Measurements from ENCODE around the gene SERF1B. TPM values are rescaled to one million over a fixed set of nuclear protein-coding genes. Genes with fewer than 3 reads are reported as not detected.
"Not testable (repeated sequence)": the region's sequence is repeated elsewhere in the genome, so short reads cannot be mapped to it uniquely, and the experiment has no call there.

Gene SERF1B
- polyA plus RNA-seq, 3 donors, result 2.5 to 5.2 (median 2.8) TPM

- H3K27ac ChIP-seq (ENCODE audit: low read depth in 1 of 2, low read length in 2 of 2); H3K4me1 Mint-ChIP-seq; H3K9me3 Mint-ChIP-seq; H3K79me2 ChIP-seq (ENCODE audit: insufficient read depth, low read length); H4K20me1 ChIP-seq (ENCODE audit: insufficient read depth, low read length); H3K4me3 Mint-ChIP-seq; H3K4me3 ChIP-seq (replicated peaks in 1 of 3; ENCODE audit: low read depth in 2 of 3, low read length in 3 of 3); DNase-seq; H3K27me3 ChIP-seq (ENCODE audit: control insufficient read depth in 2 of 2, insufficient read depth in 2 of 2, low read length in 2 of 2); H3K27me3 Mint-ChIP-seq (ENCODE audit: low read depth in 3 of 3); H3K36me3 Mint-ChIP-seq; H3K9ac ChIP-seq (ENCODE audit: insufficient read depth, low read length, poor library complexity, severe bottlenecking); H3K4me1 ChIP-seq (ENCODE audit: control insufficient read depth in 1 of 2, insufficient read depth in 2 of 2, low read length in 2 of 2); H3K36me3 ChIP-seq (replicated peaks in 1 of 2; ENCODE audit: control insufficient read depth in 1 of 2, insufficient read depth in 2 of 2, low read length in 2 of 2); H3K9me3 ChIP-seq (replicated peaks in 1 of 2; ENCODE audit: control insufficient read depth in 1 of 2, insufficient read depth in 1 of 2, low read length in 2 of 2); intact Hi-C loops (cut with micrococcal nuclease); H2AFZ ChIP-seq (ENCODE audit: insufficient read depth, low read depth, low read length, poor library complexity, severe bottlenecking); H3K4me2 ChIP-seq (replicated peaks; ENCODE audit: extremely low read depth, low read length, poor library complexity, severe bottlenecking); H3K27ac Mint-ChIP-seq: not testable (repeated sequence)
- WGBS (ENCODE audit: insufficient coverage), result no CpG with 5 or more reads among the region's 4 CpGs
Measured at GRCh38 chr5:70025845-70026145, 744 bp downstream of the SERF1B start.

DNA sequence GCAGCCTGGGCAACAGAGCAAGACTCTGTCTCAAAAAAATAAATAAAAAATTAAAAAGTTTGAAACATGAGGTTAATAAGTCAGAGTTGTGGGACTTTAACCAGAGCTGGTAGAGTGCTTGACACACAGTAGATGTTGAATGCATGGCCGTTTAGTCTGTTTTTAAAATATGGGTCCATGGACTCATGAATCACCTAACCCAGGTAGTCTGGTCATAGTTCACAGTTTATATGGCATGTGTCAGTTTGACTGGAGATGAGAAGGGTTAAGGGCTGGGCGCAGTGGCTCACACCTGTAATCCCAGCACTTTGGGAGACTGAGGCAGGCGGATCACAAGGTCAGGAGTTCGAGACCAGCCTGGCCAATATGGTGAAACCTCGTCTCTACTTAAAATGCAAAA lies 6.2 kb downstream of the SERF1B start:
- H3K4me1 ChIP-seq (ENCODE audit: control insufficient read depth in 1 of 2, insufficient read depth in 2 of 2, low read length in 2 of 2); H3K27ac Mint-ChIP-seq; H3K9me3 ChIP-seq (replicated peaks in 1 of 2; ENCODE audit: control insufficient read depth in 1 of 2, insufficient read depth in 1 of 2, low read length in 2 of 2); H3K27me3 Mint-ChIP-seq (ENCODE audit: low read depth in 3 of 3); H2AFZ ChIP-seq (ENCODE audit: insufficient read depth, low read depth, low read length, poor library complexity, severe bottlenecking); H3K4me1 Mint-ChIP-seq; H3K36me3 ChIP-seq (replicated peaks in 1 of 2; ENCODE audit: control insufficient read depth in 1 of 2, insufficient read depth in 2 of 2, low read length in 2 of 2); H3K4me2 ChIP-seq (replicated peaks; ENCODE audit: extremely low read depth, low read length, poor library complexity, severe bottlenecking); H3K36me3 Mint-ChIP-seq; H3K79me2 ChIP-seq (ENCODE audit: insufficient read depth, low read length); H3K4me3 ChIP-seq (replicated peaks in 1 of 3; ENCODE audit: low read depth in 2 of 3, low read length in 3 of 3); H3K9ac ChIP-seq (ENCODE audit: insufficient read depth, low read length, poor library complexity, severe bottlenecking); intact Hi-C loops (cut with micrococcal nuclease); H4K20me1 ChIP-seq (ENCODE audit: insufficient read depth, low read length); H3K27ac ChIP-seq (ENCODE audit: low read depth in 1 of 2, low read length in 2 of 2); DNase-seq; H3K9me3 Mint-ChIP-seq; H3K27me3 ChIP-seq (ENCODE audit: control insufficient read depth in 2 of 2, insufficient read depth in 2 of 2, low read length in 2 of 2); H3K4me3 Mint-ChIP-seq: not testable (repeated sequence)
- WGBS (ENCODE audit: insufficient coverage), result no CpG with 5 or more reads among the region's 5 CpGs

DNA sequence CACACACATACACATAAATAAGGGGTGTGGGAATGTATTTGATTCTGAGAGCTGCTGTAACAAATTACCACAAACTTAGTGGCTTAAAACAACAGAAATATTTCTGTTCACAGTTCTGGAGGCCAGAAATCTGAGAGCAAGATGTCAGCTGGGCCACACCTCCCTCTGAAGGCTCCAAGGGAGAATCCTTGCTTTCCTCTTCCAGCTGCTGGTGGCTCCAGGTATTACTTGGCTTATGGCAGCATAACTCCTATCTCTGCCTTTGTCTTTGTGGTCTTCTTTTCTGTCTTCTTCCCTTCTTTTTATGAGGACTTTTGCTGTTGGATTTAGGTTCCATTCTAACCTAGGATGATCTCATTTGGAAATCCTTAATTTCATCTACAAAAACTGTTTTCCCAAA lies 16.4 kb downstream of the SERF1B start:
- H3K4me1 Mint-ChIP-seq; DNase-seq; H3K36me3 Mint-ChIP-seq; H3K27ac ChIP-seq (ENCODE audit: low read depth in 1 of 2, low read length in 2 of 2); H3K27me3 ChIP-seq (ENCODE audit: control insufficient read depth in 2 of 2, insufficient read depth in 2 of 2, low read length in 2 of 2); H3K4me3 Mint-ChIP-seq; H3K36me3 ChIP-seq (replicated peaks in 1 of 2; ENCODE audit: control insufficient read depth in 1 of 2, insufficient read depth in 2 of 2, low read length in 2 of 2); H3K4me1 ChIP-seq (ENCODE audit: control insufficient read depth in 1 of 2, insufficient read depth in 2 of 2, low read length in 2 of 2); H3K27ac Mint-ChIP-seq; H3K9ac ChIP-seq (ENCODE audit: insufficient read depth, low read length, poor library complexity, severe bottlenecking); H3K4me3 ChIP-seq (replicated peaks in 1 of 3; ENCODE audit: low read depth in 2 of 3, low read length in 3 of 3); H4K20me1 ChIP-seq (ENCODE audit: insufficient read depth, low read length); H3K27me3 Mint-ChIP-seq (ENCODE audit: low read depth in 3 of 3); H3K4me2 ChIP-seq (replicated peaks; ENCODE audit: extremely low read depth, low read length, poor library complexity, severe bottlenecking); H2AFZ ChIP-seq (ENCODE audit: insufficient read depth, low read depth, low read length, poor library complexity, severe bottlenecking); intact Hi-C loops (cut with micrococcal nuclease); H3K9me3 ChIP-seq (replicated peaks in 1 of 2; ENCODE audit: control insufficient read depth in 1 of 2, insufficient read depth in 1 of 2, low read length in 2 of 2); H3K79me2 ChIP-seq (ENCODE audit: insufficient read depth, low read length); H3K9me3 Mint-ChIP-seq: not testable (repeated sequence)

DNA sequence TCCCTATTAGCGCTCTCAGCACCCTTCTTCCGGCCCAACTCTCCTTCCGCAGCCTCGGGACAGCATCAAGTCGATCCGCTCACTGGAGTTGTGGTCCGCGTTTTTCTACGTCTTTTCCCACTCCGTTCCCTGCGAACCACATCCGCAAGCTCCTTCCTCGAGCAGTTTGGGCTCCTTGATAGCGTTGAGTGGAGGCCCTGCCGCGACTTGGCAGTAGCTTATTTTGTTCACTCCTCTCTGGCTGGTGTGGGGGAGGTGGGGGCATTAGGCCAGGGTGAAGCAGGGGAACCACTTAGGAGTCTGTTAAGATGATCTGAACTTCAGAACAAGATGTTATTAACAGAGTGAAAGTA lies 24.7 kb downstream of the SERF1B start:
- no CpG with 5 or more reads among the region's 16 CpGs for WGBS (ENCODE audit: insufficient coverage)

More for the DNA sequence above, 24.7 kb downstream of the SERF1B start:
- H3K4me1 ChIP-seq (ENCODE audit: control insufficient read depth in 1 of 2, insufficient read depth in 2 of 2, low read length in 2 of 2); H3K36me3 Mint-ChIP-seq; H3K27me3 Mint-ChIP-seq (ENCODE audit: low read depth in 3 of 3); H3K27ac Mint-ChIP-seq; H4K20me1 ChIP-seq (ENCODE audit: insufficient read depth, low read length); H3K9me3 Mint-ChIP-seq; DNase-seq; H3K79me2 ChIP-seq (ENCODE audit: insufficient read depth, low read length); H3K9me3 ChIP-seq (replicated peaks in 1 of 2; ENCODE audit: control insufficient read depth in 1 of 2, insufficient read depth in 1 of 2, low read length in 2 of 2); H3K4me1 Mint-ChIP-seq; H3K4me2 ChIP-seq (replicated peaks; ENCODE audit: extremely low read depth, low read length, poor library complexity, severe bottlenecking); H3K36me3 ChIP-seq (replicated peaks in 1 of 2; ENCODE audit: control insufficient read depth in 1 of 2, insufficient read depth in 2 of 2, low read length in 2 of 2); H3K4me3 ChIP-seq (replicated peaks in 1 of 3; ENCODE audit: low read depth in 2 of 3, low read length in 3 of 3); H3K27me3 ChIP-seq (ENCODE audit: control insufficient read depth in 2 of 2, insufficient read depth in 2 of 2, low read length in 2 of 2); H2AFZ ChIP-seq (ENCODE audit: insufficient read depth, low read depth, low read length, poor library complexity, severe bottlenecking); H3K27ac ChIP-seq (ENCODE audit: low read depth in 1 of 2, low read length in 2 of 2); H3K9ac ChIP-seq (ENCODE audit: insufficient read depth, low read length, poor library complexity, severe bottlenecking); H3K4me3 Mint-ChIP-seq; intact Hi-C loops (cut with micrococcal nuclease): not testable (repeated sequence)
